RWPE2 (cell line): ENCODE results near the gene HABP4.

Experiments used
- ATAC-seq: fragments of 200-7000 bp; cut with Tn5 transposase; 3 replicates; pipeline ENCODE4 v1.9.1; 2021; ENCODE audit warnings: low read depth
- DNase-seq: peaks from one replicate; pipeline ENCODE4 v3.0.0-alpha.2; 2020; ENCODE audit warnings: low spot score
- H3K27ac ChIP-seq: fragments of 450-650 bp; 2 replicates; pipeline ENCODE4 v1.5.1; 2017; ENCODE audit warnings: mild to moderate bottlenecking; ENCODE audit not compliant: poor library complexity, severe bottlenecking
- H3K27me3 ChIP-seq: fragments of 250-450 bp; sonication (Bioruptor Pico); 2 replicates; pipeline ENCODE4 v1.5.1; 2021; ENCODE audit warnings: mild to moderate bottlenecking, moderate library complexity; ENCODE audit not compliant: insufficient read depth, poor library complexity, severe bottlenecking
- H3K36me3 ChIP-seq: fragments of 250-450 bp; sonication (Bioruptor Pico); 2 replicates; pipeline ENCODE4 v1.5.1; 2020; ENCODE audit warnings: low read depth, mild to moderate bottlenecking, moderate library complexity
- H3K4me1 ChIP-seq: fragments of 250-450 bp; sonication (Bioruptor Pico); 2 replicates; pipeline ENCODE4 v1.5.1; 2021; ENCODE audit warnings: mild to moderate bottlenecking, moderate library complexity; ENCODE audit not compliant: insufficient read depth, poor library complexity, severe bottlenecking
- H3K4me3 ChIP-seq: fragments of 250-450 bp; sonication (Bioruptor Pico); 2 replicates; pipeline ENCODE4 v1.5.1; 2021; ENCODE audit warnings: mild to moderate bottlenecking, moderate library complexity; ENCODE audit not compliant: severe bottlenecking
- H3K9me3 ChIP-seq: fragments of 250-450 bp; sonication (Bioruptor Pico); 2 replicates; pipeline ENCODE4 v1.5.1; 2021; ENCODE audit warnings: mild to moderate bottlenecking, moderate library complexity; ENCODE audit not compliant: severe bottlenecking
- TF ChIP-seq, protein P1 (sequence below): fragments of 450-650 bp; IDR thresholded peaks from one replicate; pipeline ENCODE4 v1.5.1; 2017; ENCODE audit warnings: mild to moderate bottlenecking, moderate library complexity; ENCODE audit not compliant: poor library complexity, severe bottlenecking

The HABP4 gene

DNA sequence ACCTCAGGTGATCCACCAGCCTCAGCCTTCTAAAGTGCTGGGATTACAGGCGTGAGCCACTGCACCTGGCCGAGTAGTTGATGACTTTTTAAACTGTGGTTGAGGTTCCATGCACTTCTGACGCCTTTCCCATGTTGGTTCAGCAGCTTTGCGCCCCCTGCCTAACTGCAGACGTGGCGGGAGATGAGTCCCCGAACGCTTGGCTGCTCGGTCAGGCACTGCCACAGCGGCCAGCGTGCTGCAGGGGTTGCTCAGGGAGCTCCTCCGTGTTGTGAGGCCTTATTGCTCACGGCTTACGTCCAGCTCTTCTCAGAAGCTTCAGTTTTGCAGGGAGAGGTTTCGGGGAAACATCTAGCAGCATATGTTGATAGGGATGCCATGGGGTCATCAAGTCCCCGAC, 35.3 kb downstream of the HABP4 start:
- ATAC-seq (no peak), DNase-seq (no peak)
- peaks cover 34% of the 10 kb centered on the region for H3K36me3 ChIP-seq
- H3K9me3 ChIP-seq, result no peaks in the 10 kb centered on the region
- no peaks in the 10 kb centered on the region for H3K4me1 ChIP-seq
- no peak overlapping the region for H3K4me3 ChIP-seq
- TF ChIP-seq, protein P1, sequence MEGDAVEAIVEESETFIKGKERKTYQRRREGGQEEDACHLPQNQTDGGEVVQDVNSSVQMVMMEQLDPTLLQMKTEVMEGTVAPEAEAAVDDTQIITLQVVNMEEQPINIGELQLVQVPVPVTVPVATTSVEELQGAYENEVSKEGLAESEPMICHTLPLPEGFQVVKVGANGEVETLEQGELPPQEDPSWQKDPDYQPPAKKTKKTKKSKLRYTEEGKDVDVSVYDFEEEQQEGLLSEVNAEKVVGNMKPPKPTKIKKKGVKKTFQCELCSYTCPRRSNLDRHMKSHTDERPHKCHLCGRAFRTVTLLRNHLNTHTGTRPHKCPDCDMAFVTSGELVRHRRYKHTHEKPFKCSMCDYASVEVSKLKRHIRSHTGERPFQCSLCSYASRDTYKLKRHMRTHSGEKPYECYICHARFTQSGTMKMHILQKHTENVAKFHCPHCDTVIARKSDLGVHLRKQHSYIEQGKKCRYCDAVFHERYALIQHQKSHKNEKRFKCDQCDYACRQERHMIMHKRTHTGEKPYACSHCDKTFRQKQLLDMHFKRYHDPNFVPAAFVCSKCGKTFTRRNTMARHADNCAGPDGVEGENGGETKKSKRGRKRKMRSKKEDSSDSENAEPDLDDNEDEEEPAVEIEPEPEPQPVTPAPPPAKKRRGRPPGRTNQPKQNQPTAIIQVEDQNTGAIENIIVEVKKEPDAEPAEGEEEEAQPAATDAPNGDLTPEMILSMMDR, result no peak
- H3K27me3 ChIP-seq, result no peaks in the 10 kb centered on the region
- H3K27ac ChIP-seq, result no peak overlapping the region

GRCh38 chr9:96486386-96487028, 36.5 kb downstream of the HABP4 start:
- H3K36me3 ChIP-seq, result peaks cover 37% of the 10 kb centered on the region

GRCh38 chr9:96487029-96487396, 37.0 kb downstream of the HABP4 start:
- TF ChIP-seq, protein P1, result no peak
- H3K9me3 ChIP-seq, result no peaks in the 10 kb centered on the region
- DNase-seq, result no peak
- no peaks in the 10 kb centered on the region for H3K27me3 ChIP-seq
- H3K4me3 ChIP-seq, result no peak overlapping the region
- no peak for ATAC-seq
- H3K4me1 ChIP-seq, result no peaks in the 10 kb centered on the region
- no peak overlapping the region for H3K27ac ChIP-seq
- peaks cover 37% of the 10 kb centered on the region for H3K36me3 ChIP-seq

More at GRCh38 chr9:96486386-96487028, 36.5 kb downstream of the HABP4 start:
- Histone ChIP-seq H3K4me3 (no peak overlapping the region), H3K27me3 (no peaks in the 10 kb centered on the region), H3K4me1 (no peaks in the 10 kb centered on the region), H3K9me3 (no peaks in the 10 kb centered on the region), H3K27ac (no peak overlapping the region)
- no peak for DNase-seq
- TF ChIP-seq, protein P1, result no peak
- no peak for ATAC-seq

- Histone ChIP-seq H3K4me3 (no peak overlapping the region), H3K4me1 (no peaks in the 10 kb centered on the region), H3K36me3 (peaks cover 33% of the 10 kb centered on the region), H3K9me3 (no peaks in the 10 kb centered on the region), H3K27ac (no peak overlapping the region), H3K27me3 (no peaks in the 10 kb centered on the region)
- TF ChIP-seq, protein P1, result no peak
- ATAC-seq (no peak), DNase-seq (no peak)
These were observed 38.0 kb downstream of the HABP4 start for GRCh38 chr9:96487949-96488348.

GRCh38 chr9:96489482-96489979, 39.6 kb downstream of the HABP4 start:
- TF ChIP-seq, protein P1, result no peak
- H3K36me3 ChIP-seq, result peaks cover 24% of the 10 kb centered on the region
- no peak for ATAC-seq
- no peaks in the 10 kb centered on the region for H3K4me1 ChIP-seq
- no peak overlapping the region for H3K27ac ChIP-seq
- H3K9me3 ChIP-seq, result no peaks in the 10 kb centered on the region
- H3K27me3 ChIP-seq, result no peaks in the 10 kb centered on the region
- H3K4me3 ChIP-seq, result no peak overlapping the region
- DNase-seq, result no peak
